HG03571 (cell line): ENCODE results near the gene CD68.
"Not testable (repeated sequence)": the region's sequence is repeated elsewhere in the genome, so short reads cannot be mapped to it uniquely, and the experiment has no call there.

Experiments
- ATAC-seq: cut with Tn5 transposase; IDR thresholded peaks from one replicate; pipeline ENCODE4 v1.9.1; 2021; ENCODE audit not compliant: unreplicated experiment

The CD68 gene

GRCh38 chr17:7613769-7614424 lies 34.5 kb downstream of the CD68 start:
- no peak for ATAC-seq

DNA sequence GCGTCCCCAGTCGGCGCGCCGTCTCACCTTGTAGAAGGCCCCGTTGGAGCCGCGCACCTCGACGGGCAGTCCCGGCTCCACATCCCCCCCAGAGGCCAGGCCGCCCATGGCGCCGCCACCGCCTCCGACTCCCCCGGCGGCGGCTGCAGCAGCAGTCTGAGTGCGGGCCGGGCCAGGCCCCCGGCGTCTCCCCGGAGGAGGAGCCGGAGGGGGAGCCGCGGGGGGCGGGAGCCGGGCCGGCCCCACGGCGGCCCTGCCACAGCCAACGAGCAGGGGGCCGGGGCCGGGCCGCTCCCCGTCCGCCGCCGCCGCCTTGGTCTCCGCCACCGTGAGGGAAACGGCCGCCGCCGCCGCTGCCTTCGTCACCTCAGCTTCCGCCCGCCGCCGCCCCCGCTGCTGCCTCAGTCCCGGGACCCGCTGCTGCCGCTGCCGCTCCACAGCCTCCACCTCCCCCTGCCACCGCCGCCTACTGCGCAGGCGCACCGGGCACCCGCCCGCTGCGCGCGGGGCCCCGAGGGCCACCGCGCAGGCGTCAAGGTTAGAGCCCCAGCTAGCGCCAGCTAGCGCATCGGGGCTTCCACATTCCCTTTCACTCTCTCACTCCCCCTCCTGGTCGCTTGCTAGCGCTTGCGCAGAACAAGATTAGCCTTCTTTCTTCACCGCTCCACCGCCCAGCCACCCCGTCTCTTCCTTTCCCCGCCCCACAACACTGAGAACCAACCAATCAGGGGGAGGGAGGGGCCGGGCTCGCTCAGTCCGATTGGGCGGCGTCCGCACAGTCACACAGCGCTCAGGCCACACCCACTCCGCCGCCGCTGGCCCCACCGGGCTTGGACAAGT lies 35.2 kb downstream of the CD68 start, which contains the start of gene FXR2:
Gene FXR2 (minus strand): TSS at position 473 of the 840 bp plus-strand sequence. CDS start 365 bp downstream, at position 108.
- ATAC-seq, result peak; percentile 83

DNA sequence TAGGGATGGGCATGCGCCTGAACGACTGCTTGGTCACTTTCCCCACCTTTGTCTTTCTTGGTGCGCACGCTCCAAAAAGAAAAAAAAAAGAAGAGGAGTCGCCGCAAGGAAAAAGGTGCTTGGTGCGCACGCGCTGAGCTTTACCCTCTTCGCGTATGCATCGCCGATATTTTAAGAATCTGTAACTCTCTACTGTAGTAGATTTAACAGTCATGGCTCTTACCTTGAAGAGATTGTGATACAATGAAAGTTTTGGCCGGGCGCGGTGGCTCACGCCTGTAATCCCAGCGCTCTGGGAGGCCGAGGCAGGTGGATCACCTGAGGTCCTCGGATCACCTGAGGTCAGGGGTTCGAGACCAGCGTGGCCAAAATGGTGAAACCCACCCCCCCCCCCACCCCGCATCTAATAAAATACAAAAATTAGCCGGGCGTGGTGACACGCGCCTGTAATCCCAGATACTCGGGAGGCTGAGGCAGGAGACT lies 35.9 kb downstream of the CD68 start:
- ATAC-seq, result no peak

DNA sequence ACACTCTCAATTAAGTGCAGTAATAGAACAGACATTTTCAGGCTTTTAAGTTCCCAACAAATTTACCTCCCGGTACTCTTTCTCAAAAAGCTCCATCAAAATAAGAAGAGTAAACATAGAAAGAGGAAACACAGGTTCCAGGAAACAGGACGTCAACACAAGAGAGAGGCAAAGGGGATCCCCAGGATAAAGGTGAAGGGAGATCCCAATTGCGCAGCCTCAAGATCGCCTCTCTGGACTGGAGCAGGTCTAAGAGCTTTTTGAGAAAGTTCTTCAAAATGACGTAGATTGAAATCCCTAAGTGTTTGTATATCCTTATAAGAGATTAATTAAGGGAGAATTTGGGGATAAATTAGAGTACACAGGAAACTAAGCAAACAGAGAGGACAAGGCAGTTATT lies 39.2 kb downstream of the CD68 start:
- no peak for ATAC-seq

- no peak for ATAC-seq
Measured at GRCh38 chr17:7620835-7621234, 41.4 kb downstream of the CD68 start.

GRCh38 chr17:7623661-7624060 lies 44.2 kb downstream of the CD68 start:
- ATAC-seq, result no peak

- ATAC-seq, result not testable (repeated sequence)
Measured at GRCh38 chr17:7625749-7626148, 46.3 kb downstream of the CD68 start.

GRCh38 chr17:7626307-7626706 lies 46.9 kb downstream of the CD68 start:
- no peak for ATAC-seq

- ATAC-seq, result no peak
Measured at GRCh38 chr17:7626956-7627249, 47.5 kb downstream of the CD68 start.

- ATAC-seq, result peak; percentile 80
Measured at GRCh38 chr17:7627250-7628121, 48.0 kb downstream of the CD68 start, which contains the start of gene SAT2. TSS of gene SAT2 (minus strand) at chr17:7627821. CDS start at chr17:7627635, 186 bp downstream.

DNA sequence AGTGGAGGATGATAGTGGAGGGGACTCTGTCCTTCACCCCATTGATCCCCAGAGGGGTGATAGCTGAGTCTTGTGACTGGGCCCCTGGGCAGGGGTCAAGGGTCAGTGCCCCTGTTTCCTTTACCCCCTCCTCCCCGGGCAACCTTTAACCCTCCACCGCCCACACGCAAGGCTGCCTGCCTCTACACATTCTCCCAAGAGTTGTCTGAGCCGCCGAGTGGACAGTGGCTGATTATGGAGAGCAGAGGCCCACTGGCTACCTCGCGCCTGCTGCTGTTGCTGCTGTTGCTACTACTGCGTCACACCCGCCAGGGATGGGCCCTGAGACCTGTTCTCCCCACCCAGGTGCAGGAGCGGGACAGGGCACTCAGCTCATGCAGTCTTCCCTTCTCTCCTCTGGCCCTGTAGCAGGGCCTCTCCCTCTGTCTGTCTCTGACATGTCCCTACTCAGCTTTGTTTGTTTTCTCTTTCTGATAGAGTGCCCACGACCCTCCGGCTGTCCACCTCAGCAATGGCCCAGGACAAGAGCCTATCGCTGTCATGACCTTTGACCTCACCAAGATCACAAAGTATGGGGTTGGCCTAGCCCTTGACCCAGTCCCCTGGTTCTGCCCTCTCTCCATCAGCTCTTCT lies 50.6 kb downstream of the CD68 start, which contains the start of gene SHBG:
Gene SHBG (plus strand): TSS at position 197 of the 633 bp plus-strand sequence. CDS start 38 bp downstream, at position 235.
- no peak for ATAC-seq
